ENCODE results near the gene NDUFAF2. TPM values are rescaled to one million over a fixed set of nuclear protein-coding genes. Genes with fewer than 3 reads are reported as not detected.
A peak's percentile ranks its signal among the peaks of the same experiment; 100 is the strongest.

NDUFAF2 gene
- total RNA-seq, 1 donor from 2014 or later, result 27.5 TPM

- peak; percentile 44 for TF ChIP-seq CTCF (conservative IDR thresholded peaks at IDR 0.05)
- Mint-ChIP-seq H3K36me3 (peaks cover 35% of the 10 kb centered on the region), H3K4me1 (ENCODE audit: unreplicated experiment) (peaks cover 27% of the 10 kb centered on the region), H3K9me3 (no peaks in the 10 kb centered on the region), H3K27me3 (no peaks in the 10 kb centered on the region), H3K4me3 (peak within 1 kb of the TSS; percentile 98), H3K27ac (peak within 1 kb of the TSS; percentile 97)
- DNase-seq (ENCODE audit: extremely low spot score, unreplicated experiment), result peak; percentile 90
Measured at GRCh38 chr5:61162010-61162831, 217.2 kb downstream of the NDUFAF2 start, which contains the start of gene SMIM15. Gene SMIM15 (minus strand): TSS chr5:61162468. CDS start chr5:61160171, 2,297 bp downstream.

- H3K36me3 Mint-ChIP-seq, result peaks cover 33% of the 10 kb centered on the region
- DNase-seq (ENCODE audit: extremely low spot score, unreplicated experiment), result no peak
- no peaks in the 10 kb centered on the region for H3K27me3 Mint-ChIP-seq
- H3K4me1 Mint-ChIP-seq (ENCODE audit: unreplicated experiment), result peaks cover 31% of the 10 kb centered on the region
- TF ChIP-seq CTCF (conservative IDR thresholded peaks at IDR 0.05), result no peak
- peak overlapping the region; percentile 97 for H3K27ac Mint-ChIP-seq
- no peaks in the 10 kb centered on the region for H3K9me3 Mint-ChIP-seq
- peak overlapping the region; percentile 98 for H3K4me3 Mint-ChIP-seq
Measured at GRCh38 chr5:61162832-61163567, 218.0 kb downstream of the NDUFAF2 start.

- DNase-seq (ENCODE audit: extremely low spot score, unreplicated experiment), result no peak
- H3K4me3 Mint-ChIP-seq, result peak overlapping the region; percentile 98
Measured at GRCh38 chr5:61163905-61164304, 218.9 kb downstream of the NDUFAF2 start.

GRCh38 chr5:61167382-61167781 is 222.4 kb downstream of the NDUFAF2 start:
- no peaks in the 10 kb centered on the region for H3K9me3 Mint-ChIP-seq
- peaks cover 12% of the 10 kb centered on the region for H3K4me1 Mint-ChIP-seq (ENCODE audit: unreplicated experiment)
- peak; percentile 50 for TF ChIP-seq CTCF (conservative IDR thresholded peaks at IDR 0.05)
- no peak overlapping the region for H3K27ac Mint-ChIP-seq
- no peak overlapping the region for H3K4me3 Mint-ChIP-seq
- DNase-seq (ENCODE audit: extremely low spot score, unreplicated experiment), result no peak
- H3K27me3 Mint-ChIP-seq, result no peaks in the 10 kb centered on the region
- peaks cover 5% of the 10 kb centered on the region for H3K36me3 Mint-ChIP-seq

More at GRCh38 chr5:61163905-61164304, 218.9 kb downstream of the NDUFAF2 start:
- H3K36me3 Mint-ChIP-seq, result peaks cover 28% of the 10 kb centered on the region
- H3K27ac Mint-ChIP-seq, result peak overlapping the region; percentile 97
- no peak for TF ChIP-seq CTCF (conservative IDR thresholded peaks at IDR 0.05)
- peaks cover 31% of the 10 kb centered on the region for H3K4me1 Mint-ChIP-seq (ENCODE audit: unreplicated experiment)
- no peaks in the 10 kb centered on the region for H3K9me3 Mint-ChIP-seq
- no peaks in the 10 kb centered on the region for H3K27me3 Mint-ChIP-seq

GRCh38 chr5:61168951-61169350 is 223.9 kb downstream of the NDUFAF2 start:
- H3K9me3 Mint-ChIP-seq, result no peaks in the 10 kb centered on the region
- H3K27me3 Mint-ChIP-seq, result no peaks in the 10 kb centered on the region
- no peak overlapping the region for H3K27ac Mint-ChIP-seq
- no peak for TF ChIP-seq CTCF (conservative IDR thresholded peaks at IDR 0.05)
- no peak overlapping the region for H3K4me3 Mint-ChIP-seq
- H3K4me1 Mint-ChIP-seq (ENCODE audit: unreplicated experiment), result peaks cover 8% of the 10 kb centered on the region
- peaks cover 5% of the 10 kb centered on the region for H3K36me3 Mint-ChIP-seq
- no peak for DNase-seq (ENCODE audit: extremely low spot score, unreplicated experiment)
